Inflammatory macrophage treated with lipopolysaccharide for 1 hour (primary cell): Measurements from ENCODE around the gene PPY.
"Not testable (repeated sequence)": the region's sequence is repeated elsewhere in the genome, so short reads cannot be mapped to it uniquely, and the experiment has no call there.

Experiments
- DNase-seq, 2 donors: peaks; one replicate each; pipeline ENCODE4 v3.0.0-alpha.2; 2020 to 2022

The PPY gene

GRCh38 chr17:43962479-43962878 is 20.2 kb upstream of the PPY start:
- DNase-seq, result no peak

- no peak for DNase-seq
Observed at GRCh38 chr17:43961954-43962353, 19.7 kb upstream of the PPY start.

- DNase-seq, result not testable (repeated sequence)
Observed at GRCh38 chr17:43961292-43961691, 19.0 kb upstream of the PPY start.

GRCh38 chr17:43958748-43959352 is 16.6 kb upstream of the PPY start:
- no peak for DNase-seq

- no peak for DNase-seq
Observed at GRCh38 chr17:43956222-43956621, 13.9 kb upstream of the PPY start.

GRCh38 chr17:43953746-43954145 is 11.5 kb upstream of the PPY start, which contains the start of gene PYY:
PYY (minus strand) TSS chr17:43953940; CDS start chr17:43953483, 457 bp downstream.
- no peak for DNase-seq

- DNase-seq, result no peak
Observed at GRCh38 chr17:43952724-43953666, 10.7 kb upstream of the PPY start.

- DNase-seq, result no peak
Observed at GRCh38 chr17:43952351-43952723, 10.1 kb upstream of the PPY start.

GRCh38 chr17:43951750-43952149 is 9.5 kb upstream of the PPY start:
- no peak for DNase-seq

GRCh38 chr17:43950554-43950953 is 8.3 kb upstream of the PPY start:
- no peak for DNase-seq

- DNase-seq, result no peak
Observed at GRCh38 chr17:43949781-43950180, 7.5 kb upstream of the PPY start.

- DNase-seq, result no peak
Observed at GRCh38 chr17:43946781-43947180, 4.5 kb upstream of the PPY start.

- DNase-seq, result no peak
Observed at GRCh38 chr17:43945074-43945829, 3.0 kb upstream of the PPY start.

- peak in 1 of 2 donors; percentile 21 for DNase-seq
Observed at GRCh38 chr17:43940630-43941029, 1.6 kb downstream of the PPY start.

- DNase-seq, result no peak
Observed at GRCh38 chr17:43939886-43940285, 2.4 kb downstream of the PPY start.

- DNase-seq, result not testable (repeated sequence)
Observed at GRCh38 chr17:43939452-43939851, 2.8 kb downstream of the PPY start.

GRCh38 chr17:43938838-43939182 is 3.5 kb downstream of the PPY start:
- DNase-seq, result no peak

- no peak for DNase-seq
Observed at GRCh38 chr17:43936434-43936833, 5.8 kb downstream of the PPY start.

- DNase-seq, result no peak
Observed at GRCh38 chr17:43935926-43936261, 6.4 kb downstream of the PPY start.

- no peak for DNase-seq
Observed at GRCh38 chr17:43935204-43935925, 6.9 kb downstream of the PPY start.

GRCh38 chr17:43932923-43933322 is 9.4 kb downstream of the PPY start:
- no peak for DNase-seq

GRCh38 chr17:43932357-43932756 is 9.9 kb downstream of the PPY start:
- no peak for DNase-seq

GRCh38 chr17:43931062-43931571 is 11.2 kb downstream of the PPY start:
- DNase-seq, result no peak
